Mesendoderm (in vitro differentiated cells): ENCODE data around the gene CCDC77.
"Not testable (repeated sequence)": the region's sequence is repeated elsewhere in the genome, so short reads cannot be mapped to it uniquely, and the experiment has no call there.

ENCODE experiments used
- DNase-seq: peaks from one replicate; pipeline ENCODE4 v3.0.0; 2013
- H2AK5ac ChIP-seq: 2 replicates; pipeline ENCODE4 v1.6.1; 2013; ENCODE audit warnings: low read length, inconsistent platforms
- H2BK120ac ChIP-seq: 2 replicates; pipeline ENCODE4 v1.6.1; 2013; ENCODE audit warnings: low read depth, mild to moderate bottlenecking, low read length, moderate library complexity, mixed read lengths
- H2BK15ac ChIP-seq: replicated peaks from 2 replicates; pipeline ENCODE4 v1.6.1; 2013; ENCODE audit warnings: low read depth, mild to moderate bottlenecking, moderate library complexity
- H2BK5ac ChIP-seq: 2 replicates; pipeline ENCODE4 v1.6.1; 2013; ENCODE audit warnings: low read length, inconsistent platforms
- H3K18ac ChIP-seq: 2 replicates; pipeline ENCODE4 v1.6.1; 2013; ENCODE audit warnings: mild to moderate bottlenecking, low read length, mixed read lengths
- H3K23ac ChIP-seq: one replicate; pipeline ENCODE4 v1.6.1; 2013; ENCODE audit warnings: low read length
- H3K27ac ChIP-seq: 2 replicates; pipeline ENCODE4 v1.5.1; 2013; ENCODE audit warnings: low read depth, mild to moderate bottlenecking, inconsistent platforms, low read length, moderate library complexity
- H3K27me3 ChIP-seq: 2 replicates; pipeline ENCODE4 v1.6.1; 2013; ENCODE audit warnings: low read length, control low read depth, mild to moderate bottlenecking, inconsistent platforms; ENCODE audit not compliant: insufficient read depth, poor library complexity
- H3K36me3 ChIP-seq: 2 replicates; pipeline ENCODE4 v1.6.1; 2013; ENCODE audit warnings: low read length, inconsistent platforms; ENCODE audit not compliant: control insufficient read depth, insufficient read depth
- H3K4ac ChIP-seq: one replicate; pipeline ENCODE4 v1.6.1; 2013; ENCODE audit warnings: low read depth, mild to moderate bottlenecking, low read length, moderate library complexity
- H3K4me1 ChIP-seq: 2 replicates; pipeline ENCODE4 v1.6.1; 2013; ENCODE audit warnings: low read depth, low read length, inconsistent platforms; ENCODE audit not compliant: control insufficient read depth
- H3K4me2 ChIP-seq: 2 replicates; pipeline ENCODE4 v1.6.1; 2013; ENCODE audit warnings: low read length
- H3K4me3 ChIP-seq: 2 replicates; pipeline ENCODE4 v1.5.1; 2013; ENCODE audit warnings: mild to moderate bottlenecking, low read length
- H3K56ac ChIP-seq: one replicate; pipeline ENCODE4 v1.6.1; 2013; ENCODE audit warnings: low read length
- H3K79me1 ChIP-seq: 2 replicates; pipeline ENCODE4 v1.6.1; 2013; ENCODE audit warnings: low read length, inconsistent platforms
- H3K79me2 ChIP-seq: 2 replicates; pipeline ENCODE4 v1.6.1; 2013; ENCODE audit warnings: mild to moderate bottlenecking, low read length; ENCODE audit not compliant: control insufficient read depth, insufficient read depth
- H3K9ac ChIP-seq: 2 replicates; pipeline ENCODE4 v1.6.1; 2013; ENCODE audit warnings: low read length, inconsistent platforms
- H4K5ac ChIP-seq: one replicate; pipeline ENCODE4 v1.6.1; 2013; ENCODE audit warnings: low read length
- H4K8ac ChIP-seq: one replicate; pipeline ENCODE4 v1.6.1; 2013; ENCODE audit warnings: low read depth, mild to moderate bottlenecking, control low read depth, low read length, moderate library complexity
- WGBS: extraction: QIAGEN DNeasy Blood & Tissue Kit; methylation state at CpG from one replicate; pipeline ENCODE4 v1.1.7; 2013; ENCODE audit warnings: low lambda C conversion rate, missing lambda C conversion rate; ENCODE audit not compliant: insufficient coverage; ENCODE audit errors: extremely low coverage; 5-methylcytosine and 5-hydroxymethylcytosine counted together

The CCDC77 gene

DNA sequence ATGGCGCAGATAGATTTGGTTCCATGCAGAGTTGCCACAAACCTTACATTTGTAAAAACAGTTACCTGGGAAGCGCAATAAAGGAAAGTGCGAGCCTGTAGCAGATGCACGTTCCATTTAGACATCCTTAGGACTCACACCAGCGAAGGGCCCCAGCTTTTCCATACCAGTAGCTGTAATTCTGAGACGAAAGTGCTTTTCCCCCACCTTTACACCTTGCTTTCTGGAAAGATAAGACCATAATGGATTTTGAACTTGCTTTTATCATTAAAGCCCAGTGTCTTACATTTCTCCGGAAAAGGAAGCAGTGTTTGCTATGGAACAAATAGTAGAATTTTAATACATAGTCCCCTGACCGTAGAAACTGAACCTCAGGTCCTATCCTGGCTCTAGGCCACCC lies 616 bp upstream of the CCDC77 start:
- Histone ChIP-seq H3K9ac (peak overlapping the region; percentile 53), H3K27me3 (no peaks in the 10 kb centered on the region), H2BK5ac (no peak overlapping the region), H3K79me2 (peaks cover 15% of the 10 kb centered on the region), H3K36me3 (no peaks in the 10 kb centered on the region), H4K8ac (peak overlapping the region; percentile 82), H3K56ac (peak overlapping the region; percentile 52), H4K5ac (peak overlapping the region; percentile 95), H3K4ac (no peak overlapping the region), H3K4me3 (no peak overlapping the region), H2BK15ac (no peak overlapping the region), H3K4me1 (peaks cover 2% of the 10 kb centered on the region), H3K27ac (no peak overlapping the region), H3K18ac (no peak overlapping the region), H3K4me2 (peak overlapping the region; percentile 55), H2BK120ac (no peak overlapping the region), H3K23ac (no peak overlapping the region), H3K79me1 (peaks cover 4% of the 10 kb centered on the region), H2AK5ac (no peak overlapping the region)
- WGBS: no CpG with 5 or more reads among the region's 8 CpGs
- no peak for DNase-seq

DNA sequence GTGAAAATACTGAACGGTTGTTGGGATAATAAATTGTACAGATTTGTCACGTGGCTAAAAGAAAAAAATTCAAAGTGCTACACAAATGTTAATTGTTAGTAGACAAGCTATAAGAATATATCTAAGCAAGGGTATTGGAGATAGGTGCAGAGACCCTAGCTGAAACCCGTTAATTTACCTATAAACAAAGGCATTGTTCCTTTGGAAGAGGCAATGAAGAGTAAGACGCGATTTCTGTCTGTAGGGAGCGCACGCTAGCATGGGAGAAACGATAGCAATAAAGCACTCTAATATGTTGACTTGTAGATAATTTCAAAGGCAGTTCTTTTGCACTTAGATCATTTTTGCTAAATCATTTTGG lies 565 bp downstream of the CCDC77 start:
- no peak overlapping the region for H3K23ac ChIP-seq
- peaks cover 4% of the 10 kb centered on the region for H3K79me1 ChIP-seq
- DNase-seq: peak; percentile 70
- no peaks in the 10 kb centered on the region for H3K27me3 ChIP-seq
- H3K36me3 ChIP-seq: no peaks in the 10 kb centered on the region
- WGBS: no CpG with 5 or more reads among the region's 8 CpGs
- H3K4me1 ChIP-seq: peaks cover 2% of the 10 kb centered on the region
- peak overlapping the region; percentile 92 for H3K9ac ChIP-seq
- no peak overlapping the region for H4K5ac ChIP-seq
- H3K4ac ChIP-seq: no peak overlapping the region
- H4K8ac ChIP-seq: no peak overlapping the region
- no peak overlapping the region for H2BK120ac ChIP-seq
- no peak overlapping the region for H2BK5ac ChIP-seq
- no peak overlapping the region for H2AK5ac ChIP-seq
- H3K79me2 ChIP-seq: peaks cover 15% of the 10 kb centered on the region
- peak overlapping the region; percentile 98 for H3K4me3 ChIP-seq
- H3K18ac ChIP-seq: no peak overlapping the region
- peak overlapping the region; percentile 96 for H3K56ac ChIP-seq
- no peak overlapping the region for H2BK15ac ChIP-seq
- H3K27ac ChIP-seq: no peak overlapping the region
- H3K4me2 ChIP-seq: peak overlapping the region; percentile 79

DNA sequence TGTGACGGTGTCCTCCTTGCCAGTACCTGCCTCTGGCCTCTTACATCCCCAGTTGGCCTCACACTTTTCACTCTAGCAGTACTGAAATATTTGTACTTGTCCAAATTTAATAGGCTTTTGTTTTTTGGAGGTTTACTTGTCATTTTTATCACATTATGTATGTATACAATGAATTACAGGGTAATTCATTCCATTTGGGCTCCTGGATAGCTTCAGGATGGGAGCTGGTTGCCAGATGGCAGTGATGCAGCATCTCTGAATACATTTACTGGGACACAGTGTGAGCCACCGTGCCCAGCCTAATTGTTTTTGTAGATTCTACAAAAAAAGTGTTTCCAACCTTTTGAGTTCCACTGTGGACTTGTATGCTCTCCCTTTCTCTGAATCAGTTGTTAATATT lies 13.4 kb downstream of the CCDC77 start:
- H3K23ac ChIP-seq: no peak overlapping the region
- H2AK5ac ChIP-seq: no peak overlapping the region
- H3K18ac ChIP-seq: no peak overlapping the region
- no peak overlapping the region for H3K56ac ChIP-seq
- no peak overlapping the region for H3K4me2 ChIP-seq
- H2BK15ac ChIP-seq: no peak overlapping the region
- no peak overlapping the region for H3K27ac ChIP-seq
- no peak overlapping the region for H2BK5ac ChIP-seq
- no peaks in the 10 kb centered on the region for H3K27me3 ChIP-seq
- no peaks in the 10 kb centered on the region for H3K79me2 ChIP-seq
- peaks cover 12% of the 10 kb centered on the region for H3K36me3 ChIP-seq
- H3K9ac ChIP-seq: no peak overlapping the region
- H3K4me1 ChIP-seq: no peaks in the 10 kb centered on the region
- no peak overlapping the region for H4K8ac ChIP-seq
- no peak overlapping the region for H3K4ac ChIP-seq
- DNase-seq: no peak
- H2BK120ac ChIP-seq: no peak overlapping the region
- WGBS: no CpG with 5 or more reads among the region's 2 CpGs
- H4K5ac ChIP-seq: no peak overlapping the region
- H3K79me1 ChIP-seq: no peaks in the 10 kb centered on the region
- H3K4me3 ChIP-seq: no peak overlapping the region

DNA sequence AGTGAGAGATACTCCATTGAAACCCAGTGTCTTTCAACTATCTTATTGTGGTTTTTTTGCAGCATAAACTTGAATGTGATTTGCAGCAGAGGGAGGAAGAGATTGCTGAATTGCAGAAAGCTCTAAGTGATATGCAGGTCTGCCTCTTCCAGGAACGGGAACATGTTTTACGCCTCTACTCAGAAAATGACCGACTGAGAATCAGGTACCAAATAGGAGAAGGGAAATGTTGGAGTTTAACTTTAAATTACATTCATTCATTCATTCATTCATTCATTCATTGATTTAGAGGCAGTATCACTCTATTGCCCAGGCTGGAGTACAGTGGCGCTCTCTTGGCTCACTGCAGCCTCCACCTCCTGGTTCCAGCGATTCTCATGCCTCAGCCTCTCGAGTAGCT lies 17.0 kb downstream of the CCDC77 start:
- Histone ChIP-seq H4K5ac (no peak overlapping the region), H3K18ac (no peak overlapping the region), H3K36me3 (peaks cover 9% of the 10 kb centered on the region), H3K79me1 (no peaks in the 10 kb centered on the region), H3K4me3 (no peak overlapping the region), H3K27ac (no peak overlapping the region), H3K79me2 (no peaks in the 10 kb centered on the region), H3K4me2 (no peak overlapping the region), H3K4ac (no peak overlapping the region), H3K9ac (no peak overlapping the region), H4K8ac (no peak overlapping the region), H2AK5ac (no peak overlapping the region), H2BK15ac (no peak overlapping the region), H3K4me1 (no peaks in the 10 kb centered on the region), H3K23ac (no peak overlapping the region), H2BK120ac (no peak overlapping the region), H3K27me3 (no peaks in the 10 kb centered on the region), H2BK5ac (no peak overlapping the region), H3K56ac (no peak overlapping the region)
- WGBS: no CpG with 5 or more reads among the region's 6 CpGs
- no peak for DNase-seq

DNA sequence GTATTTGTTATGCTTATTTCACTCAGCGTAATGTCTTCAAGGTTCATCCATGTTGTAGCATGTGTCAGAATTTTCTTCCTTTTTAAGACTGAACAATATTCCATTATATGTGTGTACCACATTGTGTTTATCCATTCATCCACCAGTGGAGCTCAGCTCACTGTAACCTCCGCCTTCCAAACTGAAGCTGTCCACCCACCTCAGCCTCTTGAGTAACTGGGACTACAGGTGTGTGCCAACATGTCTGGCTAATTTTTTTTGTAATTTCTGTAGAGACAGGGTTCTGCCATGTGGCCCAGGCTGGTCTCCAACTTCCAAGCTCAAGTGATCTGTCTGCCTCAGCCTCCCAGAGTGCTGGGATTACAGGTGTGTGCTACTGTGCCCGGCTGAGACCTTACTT lies 21.1 kb downstream of the CCDC77 start:
- H3K79me2 ChIP-seq: no peaks in the 10 kb centered on the region
- H3K27ac ChIP-seq: no peak overlapping the region
- no peak for DNase-seq
- H3K18ac ChIP-seq: no peak overlapping the region
- no peak overlapping the region for H4K5ac ChIP-seq
- H3K36me3 ChIP-seq: peaks cover 5% of the 10 kb centered on the region
- no peak overlapping the region for H3K4ac ChIP-seq
- no peak overlapping the region for H2BK5ac ChIP-seq
- H2BK15ac ChIP-seq: no peak overlapping the region
- no peak overlapping the region for H4K8ac ChIP-seq
- H3K56ac ChIP-seq: no peak overlapping the region
- H2AK5ac ChIP-seq: no peak overlapping the region
- no peaks in the 10 kb centered on the region for H3K79me1 ChIP-seq
- WGBS: no CpG with 5 or more reads among the region's 3 CpGs
- H3K4me2 ChIP-seq: no peak overlapping the region
- no peaks in the 10 kb centered on the region for H3K27me3 ChIP-seq
- no peak overlapping the region for H3K4me3 ChIP-seq
- no peak overlapping the region for H3K9ac ChIP-seq
- no peak overlapping the region for H2BK120ac ChIP-seq
- H3K4me1 ChIP-seq: no peaks in the 10 kb centered on the region
- H3K23ac ChIP-seq: no peak overlapping the region

DNA sequence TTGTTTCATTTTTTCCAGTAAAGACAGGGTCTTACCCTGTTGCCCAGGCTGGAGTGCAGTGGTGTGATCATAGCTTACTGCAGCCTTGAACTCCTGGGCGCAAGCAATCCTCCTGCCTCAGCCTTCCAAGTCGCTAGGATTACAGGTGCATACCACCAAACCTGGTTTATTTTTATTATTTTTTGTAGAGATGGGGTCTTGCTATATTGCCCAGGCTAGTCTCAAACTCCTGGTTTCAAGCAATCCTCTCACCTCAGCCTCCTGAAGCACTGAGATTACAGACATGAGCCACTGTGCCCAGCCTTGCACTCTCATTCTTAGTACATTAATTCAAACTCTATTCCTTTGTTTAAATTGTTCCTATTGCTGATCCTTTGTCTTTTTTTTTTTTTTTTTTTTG lies 34.3 kb downstream of the CCDC77 start:
- not testable (repeated sequence) for DNase-seq, H3K56ac ChIP-seq, H2BK5ac ChIP-seq, H3K36me3 ChIP-seq, H2AK5ac ChIP-seq, H3K4me1 ChIP-seq, H2BK15ac ChIP-seq, H4K5ac ChIP-seq, H3K4ac ChIP-seq, H3K79me1 ChIP-seq, H4K8ac ChIP-seq, H3K27ac ChIP-seq, H3K79me2 ChIP-seq, H3K23ac ChIP-seq, H3K27me3 ChIP-seq, H3K9ac ChIP-seq, H3K4me3 ChIP-seq, H3K18ac ChIP-seq, H2BK120ac ChIP-seq, H3K4me2 ChIP-seq
- no CpG with 5 or more reads among the region's 2 CpGs for WGBS
